Hepatocyte (in vitro differentiated cells): ENCODE results near the gene PLA2G5.

Experiments
- CTCF ChIP-seq: fragments of 200-600 bp; sonication (generic); IDR thresholded peaks from 2 replicates; pipeline ENCODE4 v1.5.1; 2016; ENCODE audit warnings: antibody characterized with exemption, mild to moderate bottlenecking; ENCODE audit not compliant: poor library complexity
- EZH2 ChIP-seq: fragments of 200-600 bp; sonication (generic); IDR thresholded peaks from 2 replicates; pipeline ENCODE4 v1.6.1; 2016; ENCODE audit warnings: antibody characterized with exemption, mild to moderate bottlenecking, borderline replicate concordance

- TF ChIP-seq CTCF (no peak), EZH2 (no peak)
Observed at GRCh38 chr1:20029178-20029912, 40.6 kb upstream of the PLA2G5 start.
